ENCODE results near the gene TNRC6C.
"Not testable (repeated sequence)": the region's sequence is repeated elsewhere in the genome, so short reads cannot be mapped to it uniquely, and the experiment has no call there.

TNRC6C gene

DNA sequence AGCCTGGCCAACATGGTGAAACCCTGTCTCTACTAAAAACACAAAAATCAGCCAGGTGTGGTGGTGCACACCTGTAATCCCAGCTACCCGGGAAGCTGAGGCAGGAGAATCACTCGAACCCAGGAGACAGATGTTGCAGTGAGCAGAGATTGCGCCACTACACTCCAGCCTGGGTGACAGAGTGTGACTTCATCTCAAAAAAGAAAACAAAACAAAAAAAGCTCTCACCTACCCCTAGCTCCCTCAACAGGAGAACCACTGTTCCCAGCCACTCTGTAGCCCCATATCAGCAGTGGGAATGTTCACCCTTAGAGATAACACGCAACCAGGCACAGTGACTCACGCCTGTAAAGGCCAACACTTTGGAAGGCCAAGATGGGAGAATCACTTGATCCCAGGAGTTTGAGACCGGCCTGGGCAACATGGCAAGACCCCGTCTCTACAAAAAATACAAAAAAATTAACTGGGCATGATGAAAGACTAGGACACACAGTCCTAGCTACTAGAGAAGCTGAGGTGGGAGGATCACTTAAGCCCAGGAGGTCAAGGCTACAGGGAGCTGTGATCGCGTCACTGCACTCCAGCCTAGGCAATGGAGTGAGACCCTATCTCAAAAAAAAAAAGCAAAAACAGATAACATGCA is 177.5 kb downstream of the TNRC6C start:
- no peak for DNase-seq (ENCODE audit: low read depth, low spot score)

DNA sequence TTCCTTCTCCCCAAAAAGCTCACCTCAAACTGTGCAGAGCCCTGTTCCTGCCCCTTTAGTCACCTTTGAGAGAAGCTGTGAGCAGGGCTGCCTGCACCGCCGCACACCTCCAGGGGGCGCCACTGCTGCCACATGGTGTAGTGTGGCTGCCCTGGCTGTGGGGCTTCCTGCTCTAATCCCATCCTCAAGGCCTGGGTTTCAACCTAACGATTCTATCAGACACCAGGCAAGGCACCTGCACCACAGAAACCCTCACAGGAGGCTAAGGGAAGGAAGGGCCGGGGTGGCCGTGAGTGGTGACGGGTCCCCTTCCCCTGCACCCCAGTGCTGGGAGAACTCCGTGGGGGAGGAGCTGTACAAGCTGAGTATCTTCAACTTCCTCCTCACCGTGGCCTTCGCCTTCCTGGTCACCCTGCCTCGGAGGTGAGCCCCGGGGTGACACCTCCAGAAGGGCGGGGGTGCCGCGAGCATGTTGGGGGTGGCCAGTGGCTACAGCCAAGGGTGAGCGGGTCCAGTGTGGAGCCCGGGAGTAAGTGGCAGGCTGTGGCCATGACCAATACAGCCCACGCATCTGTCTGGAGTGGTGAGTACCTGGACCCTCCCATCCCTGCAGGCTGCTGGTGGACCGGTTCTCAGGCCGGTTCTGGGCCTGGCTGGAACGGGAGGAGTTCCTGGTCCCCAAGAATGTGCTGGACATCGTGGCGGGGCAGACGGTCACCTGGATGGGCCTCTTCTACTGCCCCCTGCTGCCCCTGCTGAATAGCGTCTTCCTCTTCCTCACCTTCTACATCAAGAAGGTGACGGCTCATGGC is 179.1 kb downstream of the TNRC6C start:
- no peak for DNase-seq (ENCODE audit: low read depth, low spot score)

DNA sequence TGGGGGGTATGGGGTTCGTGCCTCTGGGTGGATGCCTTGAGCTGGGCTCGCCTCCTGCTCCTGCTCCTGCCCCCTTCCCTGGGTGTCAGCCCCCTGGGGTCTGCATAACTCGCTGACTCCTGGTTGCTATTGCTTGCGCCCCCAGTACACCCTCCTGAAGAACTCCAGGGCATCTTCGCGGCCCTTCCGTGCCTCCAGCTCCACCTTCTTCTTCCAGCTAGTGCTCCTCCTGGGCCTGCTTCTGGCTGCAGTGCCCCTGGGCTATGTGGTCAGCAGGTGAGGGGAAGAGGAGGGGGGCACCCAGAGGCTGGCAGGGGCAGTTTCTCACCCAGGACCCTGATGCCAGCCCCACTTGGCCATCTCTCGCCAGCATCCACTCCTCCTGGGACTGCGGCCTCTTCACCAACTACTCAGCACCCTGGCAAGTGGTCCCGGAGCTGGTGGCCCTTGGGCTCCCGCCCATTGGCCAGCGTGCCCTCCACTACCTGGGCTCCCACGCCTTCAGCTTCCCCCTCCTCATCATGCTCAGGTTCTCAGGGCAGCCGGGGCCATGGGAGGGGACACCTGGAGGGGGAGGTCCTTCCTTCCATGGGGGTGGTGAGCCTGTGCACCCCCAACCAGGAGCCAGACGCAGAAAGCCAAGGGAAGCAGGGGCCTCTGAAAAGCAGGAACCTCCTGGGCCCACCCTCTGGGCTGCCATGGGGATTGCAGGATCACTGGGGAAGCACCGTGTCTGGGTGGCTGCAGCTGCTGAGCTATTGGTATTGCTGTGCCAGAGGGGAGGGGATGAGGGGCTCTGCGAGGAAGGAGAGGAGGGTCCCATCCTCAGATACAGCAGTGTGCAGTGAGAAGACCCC is 179.9 kb downstream of the TNRC6C start:
- no peak for DNase-seq (ENCODE audit: low read depth, low spot score)

DNA sequence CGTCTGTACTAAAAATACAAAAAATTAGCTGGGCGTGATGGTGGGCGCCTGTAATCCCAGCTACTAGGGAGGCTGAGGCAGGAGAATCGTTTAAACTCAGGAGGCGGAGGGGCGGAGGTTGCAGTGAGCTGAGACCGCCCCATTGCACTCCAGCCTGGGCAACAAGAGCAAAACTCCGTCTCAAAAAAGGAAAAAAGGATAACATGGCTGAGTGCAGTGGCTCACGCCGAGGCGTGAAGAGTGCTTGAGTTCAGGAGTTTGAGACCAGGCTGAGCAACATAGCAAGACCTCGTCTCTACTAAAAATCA is 181.3 kb downstream of the TNRC6C start:
- not testable (repeated sequence) for DNase-seq (ENCODE audit: low read depth, low spot score)

DNA sequence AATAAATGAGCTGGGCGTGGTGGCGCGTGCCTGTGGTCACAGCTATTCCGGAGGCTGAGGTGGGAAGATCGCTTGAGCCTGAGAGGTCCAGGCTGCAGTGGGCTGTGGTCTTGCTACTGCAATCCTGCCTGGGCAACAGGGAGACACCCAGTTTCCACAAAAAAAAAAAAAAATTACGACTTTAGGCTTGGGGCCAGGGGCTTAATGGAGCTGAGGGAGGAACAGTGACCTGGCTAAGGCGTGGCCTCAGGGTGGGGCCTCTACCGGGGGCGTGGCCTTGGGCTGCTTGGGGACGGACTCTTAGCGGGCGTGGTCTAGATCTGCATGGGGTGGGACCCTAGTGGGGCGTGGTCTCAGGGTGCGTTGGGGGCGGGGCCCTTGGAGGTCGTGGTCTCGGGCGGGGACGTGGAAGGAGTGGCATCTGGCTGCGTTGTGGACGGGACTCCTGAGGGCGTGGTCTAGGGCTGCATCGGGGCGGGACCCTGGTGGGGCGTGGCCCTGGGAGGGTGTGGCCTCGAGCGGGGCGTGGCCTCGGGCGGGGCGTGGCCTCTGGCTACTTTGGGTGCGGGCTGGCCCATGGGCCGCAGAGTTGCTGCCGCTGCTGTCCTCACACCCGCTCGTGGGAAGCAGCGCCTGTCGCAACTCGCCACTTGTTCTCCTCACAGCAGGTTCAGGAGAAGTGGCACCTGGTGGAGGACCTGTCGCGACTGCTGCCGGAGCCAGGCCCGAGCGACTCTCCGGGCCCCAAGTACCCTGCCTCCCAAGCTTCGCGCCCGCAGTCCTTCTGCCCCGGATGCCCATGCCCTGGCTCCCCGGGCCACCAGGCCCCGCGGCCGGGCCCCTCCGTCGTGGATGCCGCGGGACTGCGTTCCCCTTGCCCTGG is 181.9 kb downstream of the TNRC6C start:
- no peak for DNase-seq (ENCODE audit: low read depth, low spot score)

DNA sequence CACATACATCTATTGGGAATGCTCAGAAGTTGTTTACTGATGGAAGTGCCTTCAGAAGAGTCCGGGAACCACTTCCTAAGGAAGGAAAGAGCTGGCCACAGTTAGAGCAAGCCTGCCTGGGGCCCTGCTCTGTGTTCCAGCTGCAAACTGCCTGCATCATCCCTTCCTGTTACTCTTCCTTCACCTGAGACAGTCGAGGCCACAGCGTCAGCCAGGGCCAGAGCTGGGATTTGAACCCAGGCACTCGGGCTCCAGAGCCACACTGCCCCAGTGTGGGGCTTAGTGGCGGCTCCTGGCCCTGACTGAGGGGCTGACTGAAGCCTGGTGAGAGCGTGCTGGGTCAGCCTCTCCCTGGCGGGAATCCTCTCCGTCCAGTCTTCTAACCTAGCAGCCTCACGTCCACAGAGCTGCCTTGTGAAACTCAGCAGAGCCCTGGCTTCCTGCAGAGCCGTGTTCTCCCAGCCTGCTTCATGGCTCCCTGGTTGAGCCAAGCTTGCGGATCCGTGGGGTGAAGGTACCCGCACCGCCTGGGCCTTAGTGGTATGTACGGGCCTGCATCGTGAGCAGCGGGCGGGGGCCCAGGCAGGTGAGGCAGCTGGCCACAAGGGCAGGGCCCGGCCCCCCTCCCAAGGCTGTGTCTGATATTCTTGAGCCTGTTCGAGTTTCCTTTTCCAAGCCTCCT is 183.1 kb downstream of the TNRC6C start:
- DNase-seq (ENCODE audit: low read depth, low spot score), result no peak

DNA sequence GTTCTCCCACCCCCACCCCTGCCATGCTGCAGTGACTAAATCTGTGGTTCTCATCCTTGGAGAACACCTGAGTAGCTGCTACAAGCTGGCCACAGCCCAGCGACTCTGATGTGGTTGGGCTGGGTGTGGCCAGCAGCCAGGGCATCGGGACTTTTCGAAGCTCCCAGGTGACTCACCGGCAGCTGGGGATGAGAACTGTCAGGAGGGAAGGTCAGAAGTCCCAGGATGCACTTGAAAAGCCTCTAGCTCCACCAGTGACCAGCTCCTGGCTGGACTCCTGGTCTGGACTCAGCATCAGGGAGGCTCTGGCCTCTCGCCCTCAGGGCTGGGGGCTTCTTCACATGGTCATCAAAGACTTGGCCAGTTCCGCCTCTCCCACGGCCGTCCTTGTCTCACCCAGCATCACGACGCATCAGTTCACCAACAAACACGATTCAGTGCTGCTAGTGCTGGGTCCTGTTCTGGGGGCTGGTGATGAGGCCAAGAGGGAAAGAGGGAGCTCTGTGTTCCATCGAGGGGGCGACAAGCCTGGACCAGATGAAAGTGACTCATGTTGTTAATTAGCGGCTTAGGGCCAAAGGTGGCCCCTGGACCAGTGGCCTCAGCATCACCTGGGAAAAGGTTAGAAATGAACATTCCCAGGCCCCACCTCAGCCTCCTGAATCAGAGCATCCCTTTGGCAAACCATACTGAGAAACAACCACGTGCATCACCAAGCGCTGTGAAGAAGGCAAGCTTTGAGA is 183.8 kb downstream of the TNRC6C start:
- no peak for DNase-seq (ENCODE audit: low read depth, low spot score)

DNA sequence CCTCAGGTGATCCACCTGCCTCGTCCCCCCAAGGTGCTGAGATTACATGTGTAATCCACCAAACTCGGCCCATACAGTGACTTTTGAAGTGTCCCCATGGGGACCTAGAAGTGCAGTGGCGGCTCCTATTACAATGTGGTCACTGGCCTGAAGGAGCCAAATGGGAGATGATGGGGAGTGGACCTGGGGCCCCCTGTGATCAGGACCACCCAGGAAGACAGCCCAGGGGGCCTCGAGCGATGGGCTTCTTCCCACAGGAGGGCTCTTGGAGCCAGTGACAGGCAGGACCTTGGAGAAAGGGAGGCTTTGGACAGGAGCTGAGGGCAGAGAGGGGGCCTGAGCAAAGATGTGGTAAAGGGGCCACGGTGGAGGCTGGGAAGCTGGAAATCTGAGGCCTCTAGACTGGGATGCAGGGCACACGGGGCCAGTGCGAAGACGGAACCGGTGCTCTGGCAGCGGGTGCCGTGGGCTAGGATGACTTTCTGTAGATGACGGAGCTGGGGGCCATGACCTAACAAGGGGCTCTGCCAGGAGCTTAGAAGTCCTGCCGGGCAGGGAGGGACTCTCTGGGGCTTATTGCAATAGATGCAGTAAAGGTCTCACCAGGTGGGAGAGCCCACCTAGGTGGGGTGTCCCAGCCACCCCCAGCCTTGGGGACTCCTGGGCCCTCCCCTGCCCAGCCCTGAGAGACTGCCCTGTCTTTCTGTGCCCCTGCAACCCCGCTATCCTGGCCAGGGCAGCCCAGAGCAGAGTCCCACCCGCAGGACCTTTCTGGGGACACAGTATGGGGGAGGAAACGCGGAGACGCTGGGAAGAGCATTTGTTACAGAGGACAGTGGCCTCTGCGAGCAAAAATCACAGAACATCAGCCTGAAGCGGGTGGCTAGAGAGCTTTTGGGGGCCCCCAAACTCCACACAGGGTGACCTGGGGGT is 185.0 kb downstream of the TNRC6C start:
- DNase-seq (ENCODE audit: low read depth, low spot score), result no peak

DNA sequence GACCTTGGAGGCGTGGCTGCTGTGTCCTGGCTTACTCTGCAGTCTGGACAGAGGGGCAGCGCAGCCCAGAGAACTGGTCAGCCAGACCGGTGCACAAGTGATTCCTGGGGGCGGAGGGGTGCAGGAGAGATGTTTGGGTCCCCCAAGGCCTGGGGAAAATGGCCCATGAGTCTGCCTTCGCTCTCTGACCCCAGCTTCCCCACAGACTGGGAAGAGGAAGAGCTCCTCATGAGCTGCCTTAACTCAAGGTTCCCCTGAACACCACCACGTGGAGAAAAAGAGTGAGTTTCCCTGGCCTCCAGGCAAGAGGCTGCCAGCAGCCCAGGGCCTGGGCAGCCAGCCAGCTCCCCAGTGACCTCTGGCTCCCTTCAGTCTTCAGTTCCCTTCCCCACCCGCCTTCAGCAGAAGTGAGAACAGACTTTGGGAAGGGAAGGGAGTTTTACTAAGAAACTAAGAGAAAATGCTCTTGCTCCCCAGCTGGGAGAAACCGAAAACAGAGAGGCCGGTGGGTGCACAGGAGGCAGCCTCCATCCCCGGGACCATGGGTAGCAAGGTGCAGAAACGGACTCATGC is 185.7 kb downstream of the TNRC6C start:
- peak; percentile 87 for DNase-seq (ENCODE audit: low read depth, low spot score)

DNA sequence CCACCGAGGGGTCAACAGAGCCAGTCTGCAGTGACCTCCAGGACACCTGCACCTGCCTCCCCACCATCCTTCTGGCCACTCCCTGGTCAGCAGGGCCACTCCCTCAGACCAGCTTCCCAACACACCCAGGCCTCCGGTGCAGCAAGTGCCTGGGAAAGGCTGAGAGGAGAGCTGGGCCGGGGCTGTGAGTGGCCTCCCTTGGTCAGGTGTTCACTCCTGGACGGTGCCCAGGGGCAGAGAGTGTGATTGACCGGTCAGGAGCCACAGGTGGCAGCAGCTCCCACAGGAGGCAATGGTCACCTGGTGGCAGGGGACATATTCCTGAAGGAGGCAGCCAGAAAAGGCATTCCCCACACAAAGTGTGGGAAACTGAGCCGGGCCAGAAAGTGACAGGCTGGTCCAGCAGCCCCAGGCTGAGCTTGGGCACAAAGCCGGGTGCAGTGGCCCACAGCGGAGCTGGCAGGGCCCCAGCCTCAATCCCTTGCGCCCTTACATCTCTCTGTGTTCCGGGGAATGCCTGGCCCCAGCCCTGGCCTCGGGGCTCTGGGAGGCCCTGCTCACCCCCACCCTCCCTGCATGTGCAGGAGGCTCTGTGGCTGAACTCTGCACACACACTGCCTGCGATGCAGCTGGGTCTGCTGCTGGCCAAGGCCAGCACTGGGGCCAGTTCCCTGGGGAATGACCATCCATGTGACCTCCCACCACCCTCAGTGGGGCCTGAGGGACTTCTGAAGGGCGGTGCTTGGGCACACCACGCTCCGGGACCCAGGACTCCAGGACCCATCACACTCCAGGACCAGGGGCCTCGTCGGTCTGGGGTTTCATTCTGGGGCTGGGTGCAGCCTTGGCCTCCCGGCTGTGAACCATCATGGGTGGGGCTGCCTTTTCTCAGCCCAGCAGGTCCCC is 186.5 kb downstream of the TNRC6C start:
- DNase-seq (ENCODE audit: low read depth, low spot score), result no peak

DNA sequence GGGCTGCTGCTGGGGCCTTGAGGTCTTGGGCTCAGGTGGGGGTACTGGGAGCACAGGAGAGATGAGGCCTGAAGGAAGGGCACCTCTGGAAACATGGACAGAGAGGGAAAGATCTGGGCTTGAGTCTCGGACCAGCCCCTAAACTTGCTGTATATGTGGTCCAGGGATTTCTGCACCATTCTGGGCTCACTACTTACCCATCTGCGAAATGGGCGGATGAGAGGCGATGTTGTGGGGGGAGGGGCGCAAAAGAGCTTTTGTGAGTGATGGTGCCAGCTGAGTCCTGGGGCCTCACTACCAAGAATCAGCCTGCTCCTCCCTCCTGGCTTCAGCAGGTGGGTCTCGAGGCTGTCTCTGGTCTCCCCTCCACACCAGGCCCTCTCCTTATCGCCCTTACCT is 188.0 kb downstream of the TNRC6C start:
- no peak for DNase-seq (ENCODE audit: low read depth, low spot score)

DNA sequence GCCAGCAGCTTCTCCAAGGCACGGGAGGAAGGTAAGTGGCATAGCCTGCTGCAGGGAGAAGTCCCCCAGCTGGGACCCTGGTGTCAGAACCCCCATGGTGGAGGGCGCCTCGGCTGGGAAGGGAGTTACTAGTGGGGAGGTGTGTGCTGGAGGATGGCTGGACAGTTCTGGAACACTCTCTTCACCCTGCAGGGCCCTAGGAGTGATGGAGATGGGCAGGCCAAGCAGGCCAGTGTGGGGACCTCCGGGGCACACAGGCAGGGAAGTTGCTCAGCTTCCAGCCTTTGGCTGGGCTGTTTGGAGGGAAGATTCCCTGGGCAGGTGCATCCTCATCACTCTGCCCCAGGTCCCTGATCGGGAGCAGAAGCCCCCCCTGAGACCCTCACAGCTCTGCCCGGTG is 188.4 kb downstream of the TNRC6C start:
- DNase-seq (ENCODE audit: low read depth, low spot score), result no peak

DNA sequence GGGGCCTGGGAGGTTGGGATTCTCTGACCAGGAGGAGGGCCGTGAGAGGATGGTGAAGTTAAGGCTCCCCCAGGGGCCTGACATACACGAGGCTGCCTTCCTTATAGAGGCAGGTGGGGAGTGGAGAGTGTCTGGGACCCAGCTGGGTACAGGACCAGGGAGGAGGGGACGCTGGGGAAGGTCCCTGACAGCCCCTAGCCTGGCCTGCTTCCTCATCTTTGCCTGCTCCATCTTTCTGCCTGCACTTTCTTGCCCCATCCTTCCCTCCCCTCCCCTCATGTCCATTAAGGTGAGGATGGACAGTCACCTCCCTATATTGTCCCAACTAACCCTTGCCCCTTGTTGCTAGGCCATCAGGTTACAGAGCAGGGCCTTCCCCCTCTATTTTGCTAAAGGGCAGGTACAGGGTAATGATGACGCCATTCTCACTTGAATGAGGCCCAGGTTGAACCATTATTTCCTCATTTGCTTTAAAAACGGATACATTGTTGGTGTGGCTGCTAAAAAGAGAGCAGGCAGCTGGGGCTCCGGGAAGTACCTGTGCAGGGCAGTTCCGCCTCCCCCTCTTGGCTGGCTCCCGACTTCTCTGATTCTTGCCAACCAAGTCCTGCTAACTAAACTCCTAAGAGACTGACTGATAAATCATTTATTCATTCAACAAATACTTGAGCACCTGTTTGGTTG is 189.0 kb downstream of the TNRC6C start:
- DNase-seq (ENCODE audit: low read depth, low spot score), result no peak

DNA sequence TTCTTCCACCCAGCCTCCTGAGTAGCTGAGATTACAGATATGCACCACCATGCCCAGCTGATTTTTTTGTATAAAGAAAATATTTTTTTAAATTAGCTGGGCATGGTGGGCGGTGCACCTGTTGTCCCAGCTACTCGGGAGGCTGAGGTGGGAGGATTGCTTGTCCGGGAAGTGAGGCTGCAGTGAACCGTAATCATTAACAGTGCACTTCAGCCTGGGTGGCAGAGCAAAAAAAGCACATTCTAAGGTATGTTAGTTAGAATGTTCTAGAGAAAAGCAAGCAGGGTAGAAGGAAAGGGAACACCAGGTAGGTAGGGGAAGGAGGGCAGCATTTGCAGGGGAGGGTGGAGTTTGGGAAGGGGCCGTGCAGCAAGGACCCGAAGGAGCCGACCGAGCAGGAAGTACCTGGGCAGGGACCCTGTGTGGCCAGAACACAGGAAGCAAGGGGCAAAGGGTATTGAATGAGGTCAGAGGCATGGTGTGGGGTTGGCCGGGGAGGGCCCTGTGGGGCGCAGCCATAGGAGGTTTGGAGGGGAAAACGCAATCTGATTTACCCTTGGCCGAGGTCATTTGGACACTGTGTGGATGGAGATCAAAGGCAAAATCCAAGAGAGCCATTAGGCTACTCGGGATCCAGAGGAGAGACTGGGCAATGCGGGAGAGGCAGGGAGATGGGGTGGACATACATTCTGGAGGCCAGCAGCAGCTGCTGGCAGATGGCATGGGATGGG is 189.9 kb downstream of the TNRC6C start:
- DNase-seq (ENCODE audit: low read depth, low spot score), result no peak

DNA sequence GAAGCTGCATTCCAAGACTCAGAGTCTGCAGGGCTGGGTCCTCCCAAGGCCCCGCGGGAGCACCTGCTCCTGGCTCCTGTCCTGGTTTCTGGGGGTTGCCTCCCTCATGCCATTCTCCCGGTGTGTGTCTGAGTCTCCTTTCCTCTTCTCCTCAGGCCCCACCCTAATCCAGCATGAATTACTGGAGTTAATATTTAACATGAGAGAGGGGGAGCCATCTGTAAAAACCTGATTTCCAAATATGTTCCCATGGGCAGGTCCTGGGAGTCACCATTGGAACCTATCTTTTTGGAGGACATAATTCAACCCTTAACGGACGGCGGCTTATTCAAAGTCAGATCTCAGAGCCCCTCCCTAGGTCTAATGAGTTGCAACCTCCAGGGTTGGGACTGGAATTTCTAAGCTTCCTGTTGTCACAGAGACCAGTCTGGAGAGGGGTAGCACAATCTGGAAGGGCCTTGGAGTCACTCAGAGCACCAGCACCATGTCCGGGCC is 193.1 kb downstream of the TNRC6C start:
- no peak for DNase-seq (ENCODE audit: low read depth, low spot score)

All from brain pericyte (primary cell).